Measurements from ENCODE around the gene FBXW7.

FBXW7 gene

DNA sequence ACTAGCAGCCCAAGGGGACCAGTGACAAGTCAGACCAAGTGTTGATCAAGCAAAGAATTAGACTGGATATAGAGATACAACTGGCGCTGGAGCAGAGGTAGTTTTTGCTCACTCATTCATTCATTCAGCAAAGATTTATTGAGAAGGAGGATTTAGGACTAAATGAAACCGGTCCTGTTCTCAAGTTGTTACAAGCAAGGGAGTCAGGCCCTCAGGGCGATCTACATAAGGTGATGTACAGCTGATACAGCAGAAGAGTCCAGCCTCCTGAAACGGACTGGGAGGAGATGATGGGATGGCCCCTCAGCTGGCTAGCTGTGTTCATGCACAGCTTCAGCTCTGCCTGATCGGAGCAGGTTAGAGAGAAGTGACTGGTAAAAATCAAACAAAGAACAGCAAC is 242.4 kb downstream of the FBXW7 start:
- TF ChIP-seq ZFP3 (CRISPR knock-in tag; IDR thresholded peaks at IDR 0.05) (no peak), ZC3H10 (CRISPR knock-in tag; IDR thresholded peaks at IDR 0.05) (no peak), TOX (CRISPR knock-in tag; IDR thresholded peaks at IDR 0.05; ENCODE audit: borderline replicate concordance) (no peak), OSR1 (CRISPR knock-in tag; IDR thresholded peaks at IDR 0.05) (no peak), ESRRG (CRISPR knock-in tag; IDR thresholded peaks at IDR 0.05) (no peak), ZFP30 (CRISPR knock-in tag; IDR thresholded peaks at IDR 0.05) (no peak), BACH2 (CRISPR knock-in tag; IDR thresholded peaks at IDR 0.05; ENCODE audit: borderline replicate concordance) (no peak), RARB (CRISPR knock-in tag; IDR thresholded peaks at IDR 0.05) (no peak), SNAI2 (CRISPR knock-in tag; IDR thresholded peaks at IDR 0.05) (no peak), CSDC2 (CRISPR knock-in tag; IDR thresholded peaks at IDR 0.05) (no peak), ZNF565 (CRISPR knock-in tag; conservative IDR thresholded peaks at IDR 0.05; ENCODE audit: low read depth) (no peak), ARNTL (CRISPR knock-in tag; IDR thresholded peaks at IDR 0.05; ENCODE audit: borderline replicate concordance, low read depth) (no peak), ZNF8 (CRISPR knock-in tag; IDR thresholded peaks at IDR 0.05) (no peak), PPARA (CRISPR knock-in tag; IDR thresholded peaks at IDR 0.05; ENCODE audit: borderline replicate concordance) (no peak)
- TF ChIP-seq, protein P1, sequence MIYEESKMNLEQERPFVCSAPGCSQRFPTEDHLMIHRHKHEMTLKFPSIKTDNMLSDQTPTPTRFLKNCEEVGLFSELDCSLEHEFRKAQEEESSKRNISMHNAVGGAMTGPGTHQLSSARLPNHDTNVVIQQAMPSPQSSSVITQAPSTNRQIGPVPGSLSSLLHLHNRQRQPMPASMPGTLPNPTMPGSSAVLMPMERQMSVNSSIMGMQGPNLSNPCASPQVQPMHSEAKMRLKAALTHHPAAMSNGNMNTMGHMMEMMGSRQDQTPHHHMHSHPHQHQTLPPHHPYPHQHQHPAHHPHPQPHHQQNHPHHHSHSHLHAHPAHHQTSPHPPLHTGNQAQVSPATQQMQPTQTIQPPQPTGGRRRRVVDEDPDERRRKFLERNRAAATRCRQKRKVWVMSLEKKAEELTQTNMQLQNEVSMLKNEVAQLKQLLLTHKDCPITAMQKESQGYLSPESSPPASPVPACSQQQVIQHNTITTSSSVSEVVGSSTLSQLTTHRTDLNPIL (CRISPR knock-in tag; IDR thresholded peaks at IDR 0.05; ENCODE audit: low read depth): no peak
- TF ChIP-seq, protein P2, sequence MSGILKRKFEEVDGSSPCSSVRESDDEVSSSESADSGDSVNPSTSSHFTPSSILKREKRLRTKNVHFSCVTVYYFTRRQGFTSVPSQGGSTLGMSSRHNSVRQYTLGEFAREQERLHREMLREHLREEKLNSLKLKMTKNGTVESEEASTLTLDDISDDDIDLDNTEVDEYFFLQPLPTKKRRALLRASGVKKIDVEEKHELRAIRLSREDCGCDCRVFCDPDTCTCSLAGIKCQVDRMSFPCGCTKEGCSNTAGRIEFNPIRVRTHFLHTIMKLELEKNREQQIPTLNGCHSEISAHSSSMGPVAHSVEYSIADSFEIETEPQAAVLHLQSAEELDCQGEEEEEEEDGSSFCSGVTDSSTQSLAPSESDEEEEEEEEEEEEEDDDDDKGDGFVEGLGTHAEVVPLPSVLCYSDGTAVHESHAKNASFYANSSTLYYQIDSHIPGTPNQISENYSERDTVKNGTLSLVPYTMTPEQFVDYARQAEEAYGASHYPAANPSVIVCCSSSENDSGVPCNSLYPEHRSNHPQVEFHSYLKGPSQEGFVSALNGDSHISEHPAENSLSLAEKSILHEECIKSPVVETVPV (CRISPR knock-in tag; IDR thresholded peaks at IDR 0.05): no peak
- ATAC-seq: no peak

DNA sequence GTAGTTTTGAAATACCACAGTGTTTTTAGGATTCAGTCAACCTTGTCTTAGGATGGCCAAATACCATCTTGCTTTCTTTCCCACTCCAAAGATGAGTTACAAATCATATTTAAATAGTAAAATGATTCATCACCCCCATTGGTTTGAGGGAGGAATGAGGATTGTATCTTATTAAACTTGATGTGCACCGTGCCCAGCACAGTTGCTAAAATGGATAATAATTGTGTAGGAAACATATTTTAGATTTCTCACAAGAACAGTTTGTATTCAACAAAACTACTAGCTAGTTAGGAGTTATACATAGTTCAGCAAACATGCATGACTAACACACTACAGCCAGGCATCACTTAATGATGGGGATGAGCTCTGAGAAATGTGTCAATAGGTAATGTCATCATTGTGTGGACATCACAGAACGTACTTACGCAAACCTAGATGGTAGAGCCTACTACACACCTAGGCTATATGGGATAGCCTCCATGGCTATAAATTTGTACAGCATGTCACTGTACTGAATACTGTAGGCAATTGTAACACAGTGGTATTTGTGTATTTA is 245.4 kb downstream of the FBXW7 start:
- no peak for ATAC-seq
- no peak for TF ChIP-seq ZFP3 (CRISPR knock-in tag; IDR thresholded peaks at IDR 0.05)
- TF ChIP-seq RARB (CRISPR knock-in tag; IDR thresholded peaks at IDR 0.05): no peak
- TF ChIP-seq ZNF8 (CRISPR knock-in tag; IDR thresholded peaks at IDR 0.05): no peak
- TF ChIP-seq, protein P3, sequence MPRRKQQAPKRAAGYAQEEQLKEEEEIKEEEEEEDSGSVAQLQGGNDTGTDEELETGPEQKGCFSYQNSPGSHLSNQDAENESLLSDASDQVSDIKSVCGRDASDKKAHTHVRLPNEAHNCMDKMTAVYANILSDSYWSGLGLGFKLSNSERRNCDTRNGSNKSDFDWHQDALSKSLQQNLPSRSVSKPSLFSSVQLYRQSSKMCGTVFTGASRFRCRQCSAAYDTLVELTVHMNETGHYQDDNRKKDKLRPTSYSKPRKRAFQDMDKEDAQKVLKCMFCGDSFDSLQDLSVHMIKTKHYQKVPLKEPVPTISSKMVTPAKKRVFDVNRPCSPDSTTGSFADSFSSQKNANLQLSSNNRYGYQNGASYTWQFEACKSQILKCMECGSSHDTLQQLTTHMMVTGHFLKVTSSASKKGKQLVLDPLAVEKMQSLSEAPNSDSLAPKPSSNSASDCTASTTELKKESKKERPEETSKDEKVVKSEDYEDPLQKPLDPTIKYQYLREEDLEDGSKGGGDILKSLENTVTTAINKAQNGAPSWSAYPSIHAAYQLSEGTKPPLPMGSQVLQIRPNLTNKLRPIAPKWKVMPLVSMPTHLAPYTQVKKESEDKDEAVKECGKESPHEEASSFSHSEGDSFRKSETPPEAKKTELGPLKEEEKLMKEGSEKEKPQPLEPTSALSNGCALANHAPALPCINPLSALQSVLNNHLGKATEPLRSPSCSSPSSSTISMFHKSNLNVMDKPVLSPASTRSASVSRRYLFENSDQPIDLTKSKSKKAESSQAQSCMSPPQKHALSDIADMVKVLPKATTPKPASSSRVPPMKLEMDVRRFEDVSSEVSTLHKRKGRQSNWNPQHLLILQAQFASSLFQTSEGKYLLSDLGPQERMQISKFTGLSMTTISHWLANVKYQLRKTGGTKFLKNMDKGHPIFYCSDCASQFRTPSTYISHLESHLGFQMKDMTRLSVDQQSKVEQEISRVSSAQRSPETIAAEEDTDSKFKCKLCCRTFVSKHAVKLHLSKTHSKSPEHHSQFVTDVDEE (CRISPR knock-in tag; IDR thresholded peaks at IDR 0.05): no peak
- TF ChIP-seq SNAI2 (CRISPR knock-in tag; IDR thresholded peaks at IDR 0.05): no peak
- no peak for TF ChIP-seq OSR1 (CRISPR knock-in tag; IDR thresholded peaks at IDR 0.05)

DNA sequence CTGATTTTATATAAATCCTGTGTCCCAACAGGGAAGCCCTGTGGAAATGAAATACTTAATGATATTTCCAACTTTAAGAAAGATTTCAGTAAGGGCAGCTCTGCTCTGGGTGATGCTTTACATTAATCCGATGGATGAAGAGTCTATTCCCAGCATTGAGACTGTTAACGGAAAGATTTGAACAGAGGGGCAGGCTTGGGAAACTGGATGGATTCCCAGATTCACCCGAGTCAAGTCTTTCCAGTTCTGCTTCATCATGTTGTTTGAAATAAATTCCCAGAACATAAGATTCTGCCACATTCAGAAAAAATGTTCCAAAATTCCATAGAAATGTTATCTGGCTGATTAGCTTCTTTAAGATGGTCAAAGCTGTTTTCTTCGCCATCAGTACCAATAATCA is 246.0 kb downstream of the FBXW7 start:
- ATAC-seq: no peak
- TF ChIP-seq ARNTL (CRISPR knock-in tag; IDR thresholded peaks at IDR 0.05; ENCODE audit: borderline replicate concordance, low read depth): no peak
- no peak for TF ChIP-seq TCF4 (CRISPR knock-in tag; IDR thresholded peaks at IDR 0.05; ENCODE audit: borderline replicate concordance)
- TF ChIP-seq ISL1 (CRISPR knock-in tag; IDR thresholded peaks at IDR 0.05): no peak
- TF ChIP-seq, protein P4, sequence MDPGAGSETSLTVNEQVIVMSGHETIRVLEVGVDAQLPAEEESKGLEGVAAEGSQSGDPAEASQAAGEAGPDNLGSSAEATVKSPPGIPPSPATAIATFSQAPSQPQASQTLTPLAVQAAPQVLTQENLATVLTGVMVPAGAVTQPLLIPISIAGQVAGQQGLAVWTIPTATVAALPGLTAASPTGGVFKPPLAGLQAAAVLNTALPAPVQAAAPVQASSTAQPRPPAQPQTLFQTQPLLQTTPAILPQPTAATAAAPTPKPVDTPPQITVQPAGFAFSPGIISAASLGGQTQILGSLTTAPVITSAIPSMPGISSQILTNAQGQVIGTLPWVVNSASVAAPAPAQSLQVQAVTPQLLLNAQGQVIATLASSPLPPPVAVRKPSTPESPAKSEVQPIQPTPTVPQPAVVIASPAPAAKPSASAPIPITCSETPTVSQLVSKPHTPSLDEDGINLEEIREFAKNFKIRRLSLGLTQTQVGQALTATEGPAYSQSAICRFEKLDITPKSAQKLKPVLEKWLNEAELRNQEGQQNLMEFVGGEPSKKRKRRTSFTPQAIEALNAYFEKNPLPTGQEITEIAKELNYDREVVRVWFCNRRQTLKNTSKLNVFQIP (CRISPR knock-in tag; IDR thresholded peaks at IDR 0.05; ENCODE audit: borderline replicate concordance, low read depth): no peak
- TF ChIP-seq, protein P2 (CRISPR knock-in tag; IDR thresholded peaks at IDR 0.05): no peak
- TF ChIP-seq ZNF70 (CRISPR knock-in tag; IDR thresholded peaks at IDR 0.05): no peak
- TF ChIP-seq, protein P5, sequence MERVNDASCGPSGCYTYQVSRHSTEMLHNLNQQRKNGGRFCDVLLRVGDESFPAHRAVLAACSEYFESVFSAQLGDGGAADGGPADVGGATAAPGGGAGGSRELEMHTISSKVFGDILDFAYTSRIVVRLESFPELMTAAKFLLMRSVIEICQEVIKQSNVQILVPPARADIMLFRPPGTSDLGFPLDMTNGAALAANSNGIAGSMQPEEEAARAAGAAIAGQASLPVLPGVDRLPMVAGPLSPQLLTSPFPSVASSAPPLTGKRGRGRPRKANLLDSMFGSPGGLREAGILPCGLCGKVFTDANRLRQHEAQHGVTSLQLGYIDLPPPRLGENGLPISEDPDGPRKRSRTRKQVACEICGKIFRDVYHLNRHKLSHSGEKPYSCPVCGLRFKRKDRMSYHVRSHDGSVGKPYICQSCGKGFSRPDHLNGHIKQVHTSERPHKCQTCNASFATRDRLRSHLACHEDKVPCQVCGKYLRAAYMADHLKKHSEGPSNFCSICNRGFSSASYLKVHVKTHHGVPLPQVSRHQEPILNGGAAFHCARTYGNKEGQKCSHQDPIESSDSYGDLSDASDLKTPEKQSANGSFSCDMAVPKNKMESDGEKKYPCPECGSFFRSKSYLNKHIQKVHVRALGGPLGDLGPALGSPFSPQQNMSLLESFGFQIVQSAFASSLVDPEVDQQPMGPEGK (CRISPR knock-in tag; IDR thresholded peaks at IDR 0.05; ENCODE audit: borderline replicate concordance): no peak
- no peak for TF ChIP-seq ESRRG (CRISPR knock-in tag; IDR thresholded peaks at IDR 0.05)
- TF ChIP-seq ZNF8 (CRISPR knock-in tag; IDR thresholded peaks at IDR 0.05): no peak
- TF ChIP-seq TOX (CRISPR knock-in tag; IDR thresholded peaks at IDR 0.05; ENCODE audit: borderline replicate concordance): no peak
- no peak for TF ChIP-seq PPARA (CRISPR knock-in tag; IDR thresholded peaks at IDR 0.05; ENCODE audit: borderline replicate concordance)
- TF ChIP-seq, protein P1 (CRISPR knock-in tag; IDR thresholded peaks at IDR 0.05; ENCODE audit: low read depth): no peak
- TF ChIP-seq BACH2 (CRISPR knock-in tag; IDR thresholded peaks at IDR 0.05; ENCODE audit: borderline replicate concordance): no peak
- TF ChIP-seq SNAI2 (CRISPR knock-in tag; IDR thresholded peaks at IDR 0.05): no peak
